ENCODE results near the gene HIPK1.
"Not testable (repeated sequence)": the region's sequence is repeated elsewhere in the genome, so short reads cannot be mapped to it uniquely, and the experiment has no call there.

Gene HIPK1

GRCh38 chr1:114011796-114012195, 82.7 kb downstream of the HIPK1 start:
- no peak for DNase-seq (ENCODE audit: low read depth in 2 of 2)

- no peak for DNase-seq (ENCODE audit: low read depth in 2 of 2)
Observed at GRCh38 chr1:114015075-114015474, 86.0 kb downstream of the HIPK1 start.

- DNase-seq (ENCODE audit: low read depth in 2 of 2) = not testable (repeated sequence)
Observed at GRCh38 chr1:114019724-114020123, 90.6 kb downstream of the HIPK1 start.

- DNase-seq (ENCODE audit: low read depth in 2 of 2) = no peak
Observed at GRCh38 chr1:114021665-114022099, 92.6 kb downstream of the HIPK1 start.

GRCh38 chr1:114022877-114023276, 93.8 kb downstream of the HIPK1 start:
- DNase-seq (ENCODE audit: low read depth in 2 of 2) = no peak

- DNase-seq (ENCODE audit: low read depth in 2 of 2) = no peak
Observed at GRCh38 chr1:114023377-114023776, 94.3 kb downstream of the HIPK1 start.

GRCh38 chr1:114024049-114024448, 94.9 kb downstream of the HIPK1 start:
- DNase-seq (ENCODE audit: low read depth in 2 of 2) = no peak

GRCh38 chr1:114025609-114026401, 96.7 kb downstream of the HIPK1 start:
- no peak for DNase-seq (ENCODE audit: low read depth in 2 of 2)

- no peak for DNase-seq (ENCODE audit: low read depth in 2 of 2)
Observed at GRCh38 chr1:114026797-114027196, 97.7 kb downstream of the HIPK1 start.
